K562 (cell line): ENCODE results near the gene MALRD1. TPM values are rescaled to one million over a fixed set of nuclear protein-coding genes. Genes with fewer than 3 reads are reported as not detected.

Experiments
- GTF2E2 ChIP-seq: fragments of 200-800 bp; sonication (Bioruptor generic); IDR thresholded peaks from 2 replicates; pipeline ENCODE4 v1.6.1; 2016; ENCODE audit warnings: missing genetic modification characterization, missing compliant biosample characterization
- RNF2 ChIP-seq: sonication (generic); IDR thresholded peaks from 2 replicates; pipeline ENCODE4 v1.6.1; 2016
- SIN3A ChIP-seq, 2 experiments: fragments of 150-350 bp in 1 of 2; IDR thresholded peaks; 2 replicates each; pipeline ENCODE4 v1.6.1; 2011 to 2016; ENCODE audit warnings: borderline replicate concordance in 2 of 2, low read depth in 2 of 2, low read length in 2 of 2, mild to moderate bottlenecking in 2 of 2, moderate library complexity in 2 of 2; ENCODE audit not compliant: control insufficient read depth in 1 of 2
- polyA plus RNA-seq, 8 experiments: library from polyadenylated mRNA; depleted of rRNA in 4 of 8; stranded (reverse) in 5 of 8; unstranded in 3 of 8; fragments of >200 nt; fragmentation: Nextera tagmentation in 2 of 8; fragmentation: Illumina TruSeq in 1 of 8; extraction: Ambion mirVana in 2 of 8; extraction: Trizol in 1 of 8; gene quantifications; 2 replicates each; pipeline versions ENCODE4 v1.2.1 to v1.2.3, GENCODE V29; 2011 to 2014; ENCODE audit warnings: inconsistent platforms in 1 of 8, missing spikeins in 1 of 8
- total RNA-seq, 7 experiments: library from RNA; depleted of rRNA in 6 of 7; stranded (reverse); fragments of >200 nt in 6 of 7; fragmentation: Illumina TruSeq in 2 of 7; extraction: Trizol in 2 of 7; gene quantifications; 2 replicates each; pipeline versions ENCODE4 v1.2.1 to v1.2.3, GENCODE V29; 2011 to 2021; ENCODE audit warnings: low replicate concordance in 1 of 7
- TF ChIP-seq, protein P1 (sequence below), 2 experiments: fragments of 450-650 bp; formaldehyde crosslinking in 1 of 2; IDR thresholded peaks; 2 replicates each; pipeline versions ENCODE4 v1.4.0 to v1.6.1; 2014 to 2020; ENCODE audit warnings: mild to moderate bottlenecking in 2 of 2, borderline replicate concordance in 1 of 2, low read depth in 1 of 2

Gene MALRD1
- total and polyA plus RNA-seq, 9 of the 15 experiments (the other 6 are each of a cell fraction or from before 2014, with no cell fraction given) = not detected

DNA sequence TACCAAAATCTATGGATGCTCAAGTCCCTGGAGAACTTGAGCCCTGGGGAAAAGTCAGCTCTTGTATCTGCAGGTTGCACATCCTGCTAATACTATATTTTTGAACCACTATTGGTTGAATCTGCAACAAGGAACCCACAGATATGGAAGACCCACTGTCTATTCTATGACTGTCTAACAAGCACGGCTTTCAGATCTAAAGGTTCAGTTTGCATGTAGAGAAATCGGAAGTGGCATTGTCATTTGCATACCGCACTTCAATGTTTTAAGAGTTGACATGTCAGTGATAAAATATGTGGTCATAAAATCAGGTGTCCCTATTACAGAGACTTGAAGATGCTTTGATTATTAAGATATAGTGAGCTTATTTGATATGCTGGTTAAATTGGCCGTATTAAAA lies 95.6 kb downstream of the MALRD1 start (continued):
- TF ChIP-seq RNF2 (no peak), SIN3A (IDR thresholded peaks at IDR 0.05; ENCODE audit: borderline replicate concordance in 2 of 2, control insufficient read depth in 1 of 2, low read depth in 2 of 2, low read length in 2 of 2) (no peak), GTF2E2 (tag) (no peak)
- TF ChIP-seq, protein P1, sequence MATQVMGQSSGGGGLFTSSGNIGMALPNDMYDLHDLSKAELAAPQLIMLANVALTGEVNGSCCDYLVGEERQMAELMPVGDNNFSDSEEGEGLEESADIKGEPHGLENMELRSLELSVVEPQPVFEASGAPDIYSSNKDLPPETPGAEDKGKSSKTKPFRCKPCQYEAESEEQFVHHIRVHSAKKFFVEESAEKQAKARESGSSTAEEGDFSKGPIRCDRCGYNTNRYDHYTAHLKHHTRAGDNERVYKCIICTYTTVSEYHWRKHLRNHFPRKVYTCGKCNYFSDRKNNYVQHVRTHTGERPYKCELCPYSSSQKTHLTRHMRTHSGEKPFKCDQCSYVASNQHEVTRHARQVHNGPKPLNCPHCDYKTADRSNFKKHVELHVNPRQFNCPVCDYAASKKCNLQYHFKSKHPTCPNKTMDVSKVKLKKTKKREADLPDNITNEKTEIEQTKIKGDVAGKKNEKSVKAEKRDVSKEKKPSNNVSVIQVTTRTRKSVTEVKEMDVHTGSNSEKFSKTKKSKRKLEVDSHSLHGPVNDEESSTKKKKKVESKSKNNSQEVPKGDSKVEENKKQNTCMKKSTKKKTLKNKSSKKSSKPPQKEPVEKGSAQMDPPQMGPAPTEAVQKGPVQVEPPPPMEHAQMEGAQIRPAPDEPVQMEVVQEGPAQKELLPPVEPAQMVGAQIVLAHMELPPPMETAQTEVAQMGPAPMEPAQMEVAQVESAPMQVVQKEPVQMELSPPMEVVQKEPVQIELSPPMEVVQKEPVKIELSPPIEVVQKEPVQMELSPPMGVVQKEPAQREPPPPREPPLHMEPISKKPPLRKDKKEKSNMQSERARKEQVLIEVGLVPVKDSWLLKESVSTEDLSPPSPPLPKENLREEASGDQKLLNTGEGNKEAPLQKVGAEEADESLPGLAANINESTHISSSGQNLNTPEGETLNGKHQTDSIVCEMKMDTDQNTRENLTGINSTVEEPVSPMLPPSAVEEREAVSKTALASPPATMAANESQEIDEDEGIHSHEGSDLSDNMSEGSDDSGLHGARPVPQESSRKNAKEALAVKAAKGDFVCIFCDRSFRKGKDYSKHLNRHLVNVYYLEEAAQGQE (IDR thresholded peaks at IDR 0.05; ENCODE audit: borderline replicate concordance) = no peak
- TF ChIP-seq, protein P1 (CRISPR knock-in tag; IDR thresholded peaks at IDR 0.05; ENCODE audit: low read depth) = no peak
